GM10266 (cell line): ENCODE measurements around the gene INVS.

ENCODE experiments used
- DNase-seq: peaks from one replicate; pipeline ENCODE4 v3.0.0; 2012; ENCODE audit errors: extremely low spot score
- TF ChIP-seq, protein P1 (sequence below): IDR thresholded peaks from 2 replicates; pipeline ENCODE4 v1.5.1; 2012; ENCODE audit warnings: mild to moderate bottlenecking, low read depth; ENCODE audit not compliant: control insufficient read depth, insufficient read depth; ENCODE audit errors: missing control alignments

Gene INVS

DNA sequence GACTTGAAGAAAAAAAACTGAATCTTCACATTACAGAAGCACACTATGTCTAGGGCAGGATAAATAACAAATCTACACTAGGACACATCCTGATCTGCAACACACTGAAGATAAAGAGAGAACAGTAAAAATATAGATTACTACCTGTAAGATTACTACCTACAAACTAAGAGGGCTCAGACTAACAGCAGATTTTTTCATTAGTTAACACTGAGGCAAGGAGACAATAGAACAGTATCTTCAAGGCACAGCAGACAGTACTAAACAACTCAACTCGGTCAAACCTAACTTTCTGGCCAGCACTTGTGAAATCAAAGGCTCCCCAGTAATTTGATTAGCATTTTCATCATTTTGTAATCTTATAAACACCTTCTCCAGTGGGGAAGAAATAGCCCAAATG is 207.2 kb downstream of the INVS start:
- TF ChIP-seq, protein P1, sequence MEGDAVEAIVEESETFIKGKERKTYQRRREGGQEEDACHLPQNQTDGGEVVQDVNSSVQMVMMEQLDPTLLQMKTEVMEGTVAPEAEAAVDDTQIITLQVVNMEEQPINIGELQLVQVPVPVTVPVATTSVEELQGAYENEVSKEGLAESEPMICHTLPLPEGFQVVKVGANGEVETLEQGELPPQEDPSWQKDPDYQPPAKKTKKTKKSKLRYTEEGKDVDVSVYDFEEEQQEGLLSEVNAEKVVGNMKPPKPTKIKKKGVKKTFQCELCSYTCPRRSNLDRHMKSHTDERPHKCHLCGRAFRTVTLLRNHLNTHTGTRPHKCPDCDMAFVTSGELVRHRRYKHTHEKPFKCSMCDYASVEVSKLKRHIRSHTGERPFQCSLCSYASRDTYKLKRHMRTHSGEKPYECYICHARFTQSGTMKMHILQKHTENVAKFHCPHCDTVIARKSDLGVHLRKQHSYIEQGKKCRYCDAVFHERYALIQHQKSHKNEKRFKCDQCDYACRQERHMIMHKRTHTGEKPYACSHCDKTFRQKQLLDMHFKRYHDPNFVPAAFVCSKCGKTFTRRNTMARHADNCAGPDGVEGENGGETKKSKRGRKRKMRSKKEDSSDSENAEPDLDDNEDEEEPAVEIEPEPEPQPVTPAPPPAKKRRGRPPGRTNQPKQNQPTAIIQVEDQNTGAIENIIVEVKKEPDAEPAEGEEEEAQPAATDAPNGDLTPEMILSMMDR: no peak
- DNase-seq: no peak

DNA sequence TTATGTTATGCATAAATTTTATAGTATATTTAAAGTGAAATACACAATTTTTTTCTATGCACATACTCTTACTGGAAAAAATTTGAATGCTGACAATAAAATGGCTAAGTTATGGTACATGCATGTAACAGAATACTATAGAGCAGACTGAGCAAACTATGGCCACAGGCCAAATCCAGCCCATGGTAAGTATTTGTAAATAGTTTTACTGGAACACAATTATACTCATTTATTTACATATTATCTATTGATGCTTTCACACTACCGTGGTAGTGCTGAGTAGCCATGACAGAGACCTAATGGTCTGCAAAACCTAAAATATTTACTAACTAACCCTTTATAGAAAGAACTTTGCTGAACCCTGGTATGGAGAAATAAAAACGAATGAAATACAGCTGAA is 208.0 kb downstream of the INVS start:
- DNase-seq: no peak
- TF ChIP-seq, protein P1: no peak

DNA sequence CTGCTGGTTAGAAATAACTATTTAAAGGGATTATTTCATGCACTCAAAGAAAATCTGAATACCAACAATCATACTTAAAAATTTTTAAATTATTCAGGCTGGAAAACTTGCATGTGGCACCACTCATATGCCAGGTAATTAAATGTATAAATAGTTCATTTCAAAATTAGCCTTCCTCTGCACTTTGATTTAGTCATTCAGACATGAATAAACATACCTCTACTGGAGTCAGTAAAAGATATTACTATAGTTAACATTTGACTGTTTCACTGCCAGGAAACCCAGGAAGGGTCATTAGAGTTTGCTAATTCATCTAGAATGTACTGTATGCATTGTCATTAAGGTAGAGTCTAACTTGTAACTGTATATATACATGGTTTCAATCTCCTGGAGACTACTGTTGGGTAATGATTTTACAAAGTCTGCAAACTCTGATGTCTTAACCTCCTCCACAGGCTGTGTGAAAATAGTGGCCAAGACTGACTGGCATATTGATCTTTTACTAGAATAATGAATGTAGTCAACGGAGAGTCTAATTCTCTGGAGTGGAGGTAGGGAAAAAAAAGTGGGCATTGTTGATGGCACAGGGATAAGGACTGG is 210.0 kb downstream of the INVS start:
- DNase-seq: no peak
- TF ChIP-seq, protein P1: no peak

DNA sequence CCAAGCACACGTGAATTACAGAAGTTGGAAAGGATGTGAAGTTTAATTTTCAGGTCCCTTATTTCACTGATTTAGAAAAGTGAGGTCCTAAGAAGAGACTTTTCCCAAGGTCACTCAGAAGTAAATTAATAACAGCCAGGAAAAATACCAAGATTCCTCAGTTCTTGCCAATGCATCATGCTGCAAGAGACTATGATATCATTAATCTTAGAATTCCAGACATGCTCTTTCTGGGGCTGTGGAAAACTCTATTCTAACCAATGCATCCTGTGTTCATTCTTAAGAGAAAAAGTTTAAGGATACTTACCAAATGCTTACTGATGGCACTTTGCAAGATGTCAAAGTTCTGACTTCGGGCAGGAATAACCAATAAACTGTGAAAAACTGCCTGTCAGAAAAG is 210.9 kb downstream of the INVS start:
- DNase-seq: no peak

DNA sequence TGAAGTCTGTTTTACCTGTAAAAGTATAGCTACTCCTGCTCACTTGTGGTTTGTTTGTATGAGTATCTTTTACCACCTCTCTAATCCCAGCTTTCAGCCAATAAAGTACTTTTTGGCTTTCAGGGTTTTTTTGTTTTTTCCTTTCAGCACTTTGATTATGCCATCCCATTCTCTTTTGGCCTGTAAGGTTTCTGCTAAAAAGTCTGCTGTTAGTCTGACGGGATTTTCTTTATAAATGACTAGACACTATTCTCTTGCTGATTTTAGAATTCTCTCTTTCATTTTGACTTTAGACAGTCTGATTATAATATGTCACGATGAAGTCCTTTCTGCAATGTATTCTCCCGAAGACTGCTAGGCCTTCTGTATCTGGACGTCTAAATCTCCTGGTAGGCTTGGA is 216.5 kb downstream of the INVS start:
- DNase-seq: no peak
- TF ChIP-seq, protein P1: no peak

More for the DNA sequence above, 210.9 kb downstream of the INVS start:
- TF ChIP-seq, protein P1: no peak

DNA sequence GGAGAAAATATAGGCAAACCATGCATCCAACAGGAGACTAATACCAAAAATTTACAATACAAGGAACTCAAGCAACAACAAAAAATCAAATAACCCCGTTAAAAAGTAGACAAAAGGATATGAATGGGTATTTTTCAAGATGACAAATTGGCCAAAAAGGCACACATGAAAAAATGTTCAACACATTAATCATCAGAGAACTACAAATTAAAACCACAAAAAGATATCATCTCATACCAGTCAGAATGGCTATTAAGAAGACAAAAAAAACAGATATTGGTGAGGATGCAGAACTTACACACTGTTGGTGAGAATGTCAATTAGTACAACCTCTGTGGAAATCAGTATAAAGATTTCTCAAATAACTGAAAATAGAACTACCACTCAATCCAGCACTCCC is 218.7 kb downstream of the INVS start:
- DNase-seq: no peak
- TF ChIP-seq, protein P1: no peak

DNA sequence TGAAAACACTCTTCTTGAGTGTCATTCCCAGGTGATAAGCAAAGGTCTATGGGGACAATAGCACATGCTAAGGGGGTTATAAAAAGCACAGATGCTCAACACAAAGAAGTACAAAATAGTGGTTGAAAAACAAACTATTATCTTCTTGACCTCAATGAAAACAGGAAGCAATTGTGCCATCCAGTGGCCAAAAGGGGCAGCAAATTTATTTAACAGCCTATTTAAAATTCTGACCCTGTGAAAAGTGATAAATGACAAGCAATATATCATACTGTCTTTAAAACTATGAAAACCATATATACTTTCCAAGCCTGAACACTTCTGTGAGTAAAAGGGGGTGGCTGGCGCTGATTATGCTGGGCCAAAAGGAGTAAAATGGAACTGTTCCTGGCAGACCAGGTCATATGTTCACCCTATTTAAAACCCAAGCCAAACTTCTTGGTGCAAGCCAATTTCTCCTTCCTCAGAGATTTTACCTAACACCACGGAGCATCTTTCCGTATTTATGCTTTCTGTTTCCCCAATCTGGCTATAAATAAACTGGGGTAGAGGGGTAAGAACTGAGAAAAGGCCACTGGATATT is 224.0 kb downstream of the INVS start:
- DNase-seq: peak; percentile 16
- TF ChIP-seq, protein P1: peak; percentile 63
